SU-DHL-6 (cell line): ENCODE data around the gene VDAC2.

ENCODE experiments used
- H2AFZ ChIP-seq: fragments of 200-600 bp; sonication (generic); 2 replicates; pipeline ENCODE4 v1.6.1; 2014; ENCODE audit warnings: low read depth, mild to moderate bottlenecking, moderate library complexity, mixed read lengths, antibody characterized with exemption, low read length; ENCODE audit not compliant: severe bottlenecking
- H3F3A ChIP-seq: fragments of 200-600 bp; shearing (Covaris generic); 2 replicates; pipeline ENCODE4 v1.6.0; 2016; ENCODE audit warnings: antibody characterized with exemption, mild to moderate bottlenecking; ENCODE audit not compliant: insufficient read depth
- H3K27ac ChIP-seq: fragments of 200-600 bp; sonication (generic); 2 replicates; pipeline ENCODE4 v1.5.1; 2016; ENCODE audit warnings: low read depth, mild to moderate bottlenecking, low read length, moderate library complexity, mixed read lengths
- H3K27me3 ChIP-seq: fragments of 200-600 bp; sonication (generic), shearing (Covaris generic); 2 replicates; pipeline ENCODE4 v1.6.0; 2014; ENCODE audit warnings: mild to moderate bottlenecking, low read length
- H3K36me3 ChIP-seq: fragments of 200-600 bp; sonication (generic); 2 replicates; pipeline ENCODE4 v1.6.1; 2014; ENCODE audit warnings: mild to moderate bottlenecking, low read length, mixed read lengths
- H3K4me2 ChIP-seq: fragments of 300-600, 200-600 bp; shearing (Covaris generic), sonication (generic); 2 replicates; pipeline ENCODE4 v1.6.0; 2014; ENCODE audit warnings: low read length, low read depth, mild to moderate bottlenecking; ENCODE audit not compliant: poor library complexity, severe bottlenecking
- H3K4me3 ChIP-seq: fragments of 200-600 bp; sonication (generic); 2 replicates; pipeline ENCODE4 v1.5.1; 2014; ENCODE audit warnings: antibody characterized with exemption, low read length, mild to moderate bottlenecking, mixed read lengths; ENCODE audit not compliant: insufficient read depth, poor library complexity, severe bottlenecking
- H3K79me2 ChIP-seq: fragments of 200-600 bp; sonication (generic); 2 replicates; pipeline ENCODE4 v1.6.1; 2014; ENCODE audit warnings: mild to moderate bottlenecking, low read length, moderate library complexity; ENCODE audit not compliant: insufficient read depth
- H3K9ac ChIP-seq: fragments of 200-600 bp; sonication (generic); 2 replicates; pipeline ENCODE4 v1.7.0; 2014; ENCODE audit warnings: mild to moderate bottlenecking, low read length
- H3K9me2 ChIP-seq: fragments of 200-600 bp; sonication (generic); replicated peaks from 2 replicates; pipeline ENCODE4 v1.6.1; 2014; ENCODE audit warnings: low read length; ENCODE audit not compliant: insufficient read depth
- H3K9me3 ChIP-seq: fragments of 200-600 bp; sonication (generic); 2 replicates; pipeline ENCODE4 v1.6.1; 2014; ENCODE audit warnings: low read length, mixed read lengths; ENCODE audit not compliant: insufficient read depth
- H4K20me1 ChIP-seq: fragments of 200-600 bp; sonication (generic); 2 replicates; pipeline ENCODE4 v1.6.1; 2014; ENCODE audit warnings: low read depth, mild to moderate bottlenecking, antibody characterized with exemption, low read length, moderate library complexity, mixed read lengths
- EZH2phosphoT487 ChIP-seq: fragments of 200-600 bp; sonication (generic), shearing (Covaris generic); conservative IDR thresholded peaks from 2 replicates; pipeline ENCODE4 v1.6.1; 2018; ENCODE audit warnings: mild to moderate bottlenecking, antibody characterized with exemption, low read length, moderate library complexity, mixed read lengths
- TF ChIP-seq, protein P1 (sequence below): fragments of 200-600 bp; sonication (generic); IDR thresholded peaks from one replicate; pipeline ENCODE4 v1.5.1; 2017; ENCODE audit warnings: antibody characterized with exemption, mild to moderate bottlenecking, low read length, moderate library complexity; ENCODE audit not compliant: insufficient read depth, poor library complexity, severe bottlenecking

The VDAC2 gene

DNA sequence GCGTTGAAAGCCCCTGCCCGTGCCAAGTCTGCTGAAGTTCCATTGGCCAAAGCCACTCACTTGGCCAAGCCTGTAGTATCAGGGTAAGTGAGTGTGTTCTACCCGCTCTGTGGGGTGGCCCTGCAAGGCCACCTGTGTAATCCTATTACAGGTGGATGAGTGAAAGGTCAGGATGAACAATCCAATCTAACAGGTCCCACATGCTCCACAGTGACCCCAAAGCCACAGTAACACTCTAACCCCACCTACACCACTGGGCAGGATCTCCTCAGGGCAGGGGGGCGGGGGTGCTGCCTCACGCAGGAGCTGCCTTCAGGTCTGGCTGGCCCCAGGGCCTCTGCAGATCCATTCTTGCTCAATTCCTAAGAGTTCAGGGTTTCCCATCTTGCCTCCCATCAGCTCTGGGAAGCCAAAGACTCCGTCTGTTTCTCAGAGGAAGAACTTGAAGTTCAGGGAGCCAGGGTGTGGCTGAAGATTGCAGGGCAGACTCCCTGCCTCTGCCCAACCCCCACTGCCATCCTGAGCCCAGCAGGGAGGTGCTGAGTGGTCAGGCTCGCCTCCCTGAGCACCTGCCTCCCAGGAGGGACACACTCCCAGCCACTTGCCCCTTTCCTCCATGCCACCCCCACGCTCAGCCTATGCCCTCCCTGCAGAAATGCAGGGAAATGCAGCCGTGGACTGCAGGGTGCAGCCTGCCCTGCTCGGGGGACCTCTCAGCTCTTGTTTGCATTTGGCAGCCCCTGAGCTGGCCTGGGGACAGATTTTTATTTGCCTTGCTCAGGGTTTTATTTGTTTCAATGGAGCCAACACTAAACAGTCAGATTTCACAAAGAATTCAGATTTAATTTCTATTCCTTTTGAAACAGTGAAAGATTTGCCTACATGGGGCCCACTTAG, 35.0 kb downstream of the VDAC2 start:
- Histone ChIP-seq H3K36me3 (no peaks in the 10 kb centered on the region), H2AFZ (no peak overlapping the region), H3K79me2 (no peaks in the 10 kb centered on the region), H4K20me1 (no peaks in the 10 kb centered on the region), H3F3A (no peaks in the 10 kb centered on the region), H3K4me2 (no peak overlapping the region), H3K27me3 (no peaks in the 10 kb centered on the region), H3K9ac (no peak overlapping the region), H3K9me3 (no peaks in the 10 kb centered on the region), H3K9me2 (no peaks in the 10 kb centered on the region), H3K4me3 (no peak overlapping the region), H3K27ac (no peak overlapping the region)
- TF ChIP-seq, protein P1, sequence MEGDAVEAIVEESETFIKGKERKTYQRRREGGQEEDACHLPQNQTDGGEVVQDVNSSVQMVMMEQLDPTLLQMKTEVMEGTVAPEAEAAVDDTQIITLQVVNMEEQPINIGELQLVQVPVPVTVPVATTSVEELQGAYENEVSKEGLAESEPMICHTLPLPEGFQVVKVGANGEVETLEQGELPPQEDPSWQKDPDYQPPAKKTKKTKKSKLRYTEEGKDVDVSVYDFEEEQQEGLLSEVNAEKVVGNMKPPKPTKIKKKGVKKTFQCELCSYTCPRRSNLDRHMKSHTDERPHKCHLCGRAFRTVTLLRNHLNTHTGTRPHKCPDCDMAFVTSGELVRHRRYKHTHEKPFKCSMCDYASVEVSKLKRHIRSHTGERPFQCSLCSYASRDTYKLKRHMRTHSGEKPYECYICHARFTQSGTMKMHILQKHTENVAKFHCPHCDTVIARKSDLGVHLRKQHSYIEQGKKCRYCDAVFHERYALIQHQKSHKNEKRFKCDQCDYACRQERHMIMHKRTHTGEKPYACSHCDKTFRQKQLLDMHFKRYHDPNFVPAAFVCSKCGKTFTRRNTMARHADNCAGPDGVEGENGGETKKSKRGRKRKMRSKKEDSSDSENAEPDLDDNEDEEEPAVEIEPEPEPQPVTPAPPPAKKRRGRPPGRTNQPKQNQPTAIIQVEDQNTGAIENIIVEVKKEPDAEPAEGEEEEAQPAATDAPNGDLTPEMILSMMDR, result no peak
- no peak for TF ChIP-seq EZH2phosphoT487

GRCh38 chr10:75246506-75246905, 35.9 kb downstream of the VDAC2 start:
- no peaks in the 10 kb centered on the region for H4K20me1 ChIP-seq
- no peak overlapping the region for H2AFZ ChIP-seq
- H3F3A ChIP-seq, result no peaks in the 10 kb centered on the region
- H3K36me3 ChIP-seq, result no peaks in the 10 kb centered on the region
- no peak overlapping the region for H3K4me2 ChIP-seq
- H3K79me2 ChIP-seq, result no peaks in the 10 kb centered on the region
- H3K9me3 ChIP-seq, result no peaks in the 10 kb centered on the region
- H3K9ac ChIP-seq, result no peak overlapping the region
- H3K9me2 ChIP-seq, result no peaks in the 10 kb centered on the region
- no peak for TF ChIP-seq EZH2phosphoT487
- TF ChIP-seq, protein P1, result no peak
- no peaks in the 10 kb centered on the region for H3K27me3 ChIP-seq
- no peak overlapping the region for H3K4me3 ChIP-seq
- H3K27ac ChIP-seq, result no peak overlapping the region

DNA sequence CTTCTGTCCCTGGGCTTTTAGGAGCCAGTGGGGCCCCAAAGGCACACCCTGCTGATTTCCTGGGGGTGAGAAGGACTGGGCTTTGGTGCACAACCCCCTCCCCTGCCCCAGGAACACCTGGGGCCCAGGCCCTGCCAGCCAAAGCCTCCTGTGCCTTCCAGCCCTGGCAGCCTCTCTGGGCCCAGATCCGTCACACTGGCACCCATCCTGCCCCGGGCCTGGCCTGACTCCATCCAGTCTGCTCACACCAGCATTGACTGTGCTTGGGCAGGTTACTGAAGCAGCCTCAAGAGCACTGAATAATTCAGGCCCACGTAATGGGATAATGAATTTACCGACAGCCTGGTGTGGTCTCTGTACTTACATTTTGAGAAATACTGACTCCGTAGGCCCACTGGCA, 37.2 kb downstream of the VDAC2 start:
- H3K9me3 ChIP-seq, result no peaks in the 10 kb centered on the region; the same call in 1 of the 2 replicates
- no peak overlapping the region for H3K4me3 ChIP-seq
- H3K27me3 ChIP-seq, result no peaks in the 10 kb centered on the region
- no peak overlapping the region for H2AFZ ChIP-seq
- TF ChIP-seq EZH2phosphoT487, result no peak
- TF ChIP-seq, protein P1, result no peak
- no peak overlapping the region for H3K27ac ChIP-seq
- H3K4me2 ChIP-seq, result no peak overlapping the region
- no peaks in the 10 kb centered on the region for H3K9me2 ChIP-seq
- H3K9ac ChIP-seq, result no peak overlapping the region
- H4K20me1 ChIP-seq, result no peaks in the 10 kb centered on the region
- no peaks in the 10 kb centered on the region for H3K79me2 ChIP-seq
- H3K36me3 ChIP-seq, result no peaks in the 10 kb centered on the region
- no peaks in the 10 kb centered on the region for H3F3A ChIP-seq
